Measurements from ENCODE around the gene NWD2. TPM values are rescaled to one million over a fixed set of nuclear protein-coding genes. Genes with fewer than 3 reads are reported as not detected.

Gene NWD2
- polyA plus RNA-seq, 3 donors: not detected

- intact Hi-C loops (cut with micrococcal nuclease): no loop called here
- Histone ChIP-seq H3K4me1 (ENCODE audit: control insufficient read depth in 1 of 2, insufficient read depth in 2 of 2, low read length in 2 of 2) (no peaks in the 10 kb centered on the region), H3K27me3 (ENCODE audit: control insufficient read depth in 2 of 2, insufficient read depth in 2 of 2, low read length in 2 of 2) (no peaks in the 10 kb centered on the region), H3K79me2 (ENCODE audit: insufficient read depth, low read length) (no peaks in the 10 kb centered on the region), H3K9ac (ENCODE audit: insufficient read depth, low read length, poor library complexity, severe bottlenecking) (no peak overlapping the region), H3K27ac (ENCODE audit: low read depth in 1 of 2, low read length in 2 of 2) (no peak overlapping the region), H3K4me3 (replicated peaks in 1 of 3; ENCODE audit: low read depth in 2 of 3, low read length in 3 of 3) (no peak overlapping the region), H3K9me3 (replicated peaks in 1 of 2; ENCODE audit: control insufficient read depth in 1 of 2, insufficient read depth in 1 of 2, low read length in 2 of 2) (no peaks in the 10 kb centered on the region), H3K4me2 (replicated peaks; ENCODE audit: extremely low read depth, low read length, poor library complexity, severe bottlenecking) (no peak overlapping the region), H3K36me3 (replicated peaks in 1 of 2; ENCODE audit: control insufficient read depth in 1 of 2, insufficient read depth in 2 of 2, low read length in 2 of 2) (no peaks in the 10 kb centered on the region), H2AFZ (ENCODE audit: insufficient read depth, low read depth, low read length, poor library complexity, severe bottlenecking) (no peak overlapping the region), H4K20me1 (ENCODE audit: insufficient read depth, low read length) (no peaks in the 10 kb centered on the region)
- Mint-ChIP-seq H3K36me3 (no peaks in the 10 kb centered on the region), H3K27me3 (ENCODE audit: low read depth in 3 of 3) (peaks cover 0 to 4% (median 0%) of the 10 kb centered on the region in 3 donors), H3K9me3 (peaks cover 0 to 13% (median 4%) of the 10 kb centered on the region in 7 donors), H3K4me3 (no peak overlapping the region), H3K27ac (no peak overlapping the region), H3K4me1 (no peaks in the 10 kb centered on the region)
- TF ChIP-seq CTCF (IDR thresholded peaks at IDR 0.05): no peak
- 100% methylated on average over 1 of the region's 5 CpGs for WGBS (ENCODE audit: insufficient coverage)
- no peak for DNase-seq
Measured at GRCh38 chr4:37415845-37416369, 171.4 kb downstream of the NWD2 start.

- 100% methylated on average over 1 of the region's 4 CpGs for WGBS (ENCODE audit: insufficient coverage)
- H3K79me2 ChIP-seq (ENCODE audit: insufficient read depth, low read length): no peaks in the 10 kb centered on the region
- no peaks in the 10 kb centered on the region for H3K4me1 Mint-ChIP-seq
Measured at GRCh38 chr4:37421614-37422013, 177.1 kb downstream of the NWD2 start.

More at GRCh38 chr4:37421614-37422013, 177.1 kb downstream of the NWD2 start:
- DNase-seq: no peak
- H3K4me2 ChIP-seq (replicated peaks; ENCODE audit: extremely low read depth, low read length, poor library complexity, severe bottlenecking): no peak overlapping the region
- Mint-ChIP-seq H3K36me3 (no peaks in the 10 kb centered on the region), H3K27ac (no peak overlapping the region), H3K9me3 (peaks cover 0 to 6% (median 3%) of the 10 kb centered on the region in 7 donors), H3K4me3 (no peak overlapping the region), H3K27me3 (ENCODE audit: low read depth in 3 of 3) (peaks cover 0 to 1% (median 0%) of the 10 kb centered on the region in 3 donors)
- no peaks in the 10 kb centered on the region for H3K4me1 ChIP-seq (ENCODE audit: control insufficient read depth in 1 of 2, insufficient read depth in 2 of 2, low read length in 2 of 2)
- H3K27me3 ChIP-seq (ENCODE audit: control insufficient read depth in 2 of 2, insufficient read depth in 2 of 2, low read length in 2 of 2): no peaks in the 10 kb centered on the region
- no peaks in the 10 kb centered on the region for H3K9me3 ChIP-seq (replicated peaks in 1 of 2; ENCODE audit: control insufficient read depth in 1 of 2, insufficient read depth in 1 of 2, low read length in 2 of 2)
- no peak overlapping the region for H3K9ac ChIP-seq (ENCODE audit: insufficient read depth, low read length, poor library complexity, severe bottlenecking)
- H3K4me3 ChIP-seq (replicated peaks in 1 of 3; ENCODE audit: low read depth in 2 of 3, low read length in 3 of 3): no peak overlapping the region
- H3K27ac ChIP-seq (ENCODE audit: low read depth in 1 of 2, low read length in 2 of 2): no peak overlapping the region
- no peak overlapping the region for H2AFZ ChIP-seq (ENCODE audit: insufficient read depth, low read depth, low read length, poor library complexity, severe bottlenecking)
- intact Hi-C loops (cut with micrococcal nuclease): no loop called here
- H3K36me3 ChIP-seq (replicated peaks in 1 of 2; ENCODE audit: control insufficient read depth in 1 of 2, insufficient read depth in 2 of 2, low read length in 2 of 2): no peaks in the 10 kb centered on the region
- no peaks in the 10 kb centered on the region for H4K20me1 ChIP-seq (ENCODE audit: insufficient read depth, low read length)
- no peak for TF ChIP-seq CTCF (IDR thresholded peaks at IDR 0.05)
